HG03442 (cell line): ENCODE results near the gene NUDT4B.
"Not testable (repeated sequence)": the region's sequence is repeated elsewhere in the genome, so short reads cannot be mapped to it uniquely, and the experiment has no call there.

Source experiments
- ATAC-seq: cut with Tn5 transposase; IDR thresholded peaks from one replicate; pipeline ENCODE4 v1.9.1; 2021; ENCODE audit warnings: mild to moderate bottlenecking, moderate library complexity; ENCODE audit not compliant: unreplicated experiment

The NUDT4B gene

DNA sequence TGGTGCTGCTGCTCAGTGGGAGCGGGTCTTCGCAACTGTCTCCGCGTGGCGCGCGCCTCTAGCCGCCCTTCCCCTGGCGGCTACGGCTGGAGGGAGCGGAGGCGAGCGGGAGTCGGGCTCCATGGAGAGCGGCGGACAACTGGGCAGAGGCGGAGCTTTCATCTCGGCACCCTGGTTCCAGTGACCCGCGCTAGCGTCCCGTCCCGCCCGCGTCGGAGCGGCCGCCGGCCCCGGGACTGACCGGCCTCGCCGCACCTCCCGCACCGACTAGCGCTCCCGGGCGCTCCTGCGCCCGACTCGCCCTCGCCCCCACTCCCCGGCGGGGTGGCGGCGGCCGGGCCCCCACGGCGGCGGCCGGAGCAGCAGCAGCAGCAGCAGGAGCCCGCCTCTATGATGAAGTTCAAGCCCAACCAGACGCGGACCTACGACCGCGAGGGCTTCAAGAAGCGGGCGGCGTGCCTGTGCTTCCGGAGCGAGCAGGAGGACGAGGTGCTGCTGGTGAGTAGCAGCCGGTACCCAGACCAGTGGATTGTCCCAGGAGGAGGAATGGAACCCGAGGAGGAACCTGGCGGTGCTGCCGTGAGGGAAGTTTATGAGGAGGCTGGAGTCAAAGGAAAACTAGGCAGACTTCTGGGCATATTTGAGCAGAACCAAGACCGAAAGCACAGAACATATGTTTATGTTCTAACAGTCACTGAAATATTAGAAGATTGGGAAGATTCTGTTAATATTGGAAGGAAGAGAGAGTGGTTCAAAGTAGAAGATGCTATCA, at the start of gene NUDT4B:
TSS of gene NUDT4B (plus strand) at position 212 of the 772 bp plus-strand sequence. CDS start at position 391, 179 bp downstream.
- peak; percentile 32 for ATAC-seq

DNA sequence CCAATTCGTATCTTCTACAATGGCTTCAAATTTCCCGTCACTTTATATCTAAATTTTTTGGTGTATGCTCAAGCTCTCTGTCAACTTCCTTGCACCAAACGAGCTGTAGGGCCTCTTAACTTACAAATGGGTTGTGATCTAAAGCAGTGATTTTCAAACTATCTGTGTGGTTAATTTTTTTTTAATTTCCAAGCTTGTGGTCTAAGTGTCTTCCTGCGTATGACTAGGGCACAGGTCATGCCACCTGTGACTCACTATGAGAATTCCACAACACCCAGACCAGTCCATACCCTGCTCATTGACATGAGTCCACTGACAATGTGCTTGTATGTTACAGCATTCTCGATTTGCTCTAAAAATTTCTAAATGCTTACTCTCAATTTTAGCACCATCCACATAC, 49.2 kb upstream of the NUDT4B start:
- not testable (repeated sequence) for ATAC-seq

DNA sequence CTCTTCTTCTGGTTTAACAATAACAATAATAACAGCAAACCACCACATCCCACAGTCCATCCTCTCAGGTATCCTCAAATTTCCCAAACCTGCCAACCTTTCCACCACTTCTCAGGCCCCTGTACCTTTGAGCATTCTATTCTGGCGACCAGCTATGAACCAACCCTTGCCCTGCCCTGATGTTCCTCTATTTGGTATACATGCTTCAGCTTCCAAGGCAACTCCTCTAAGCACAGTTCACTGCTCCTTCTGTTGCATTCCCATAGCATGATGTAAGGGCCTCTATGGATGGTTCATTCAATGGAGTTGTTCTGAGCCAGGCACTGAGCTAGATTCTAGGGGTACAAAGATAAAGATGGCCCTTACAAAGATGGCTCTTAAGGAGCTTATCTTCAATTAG, 46.3 kb upstream of the NUDT4B start:
- not testable (repeated sequence) for ATAC-seq

DNA sequence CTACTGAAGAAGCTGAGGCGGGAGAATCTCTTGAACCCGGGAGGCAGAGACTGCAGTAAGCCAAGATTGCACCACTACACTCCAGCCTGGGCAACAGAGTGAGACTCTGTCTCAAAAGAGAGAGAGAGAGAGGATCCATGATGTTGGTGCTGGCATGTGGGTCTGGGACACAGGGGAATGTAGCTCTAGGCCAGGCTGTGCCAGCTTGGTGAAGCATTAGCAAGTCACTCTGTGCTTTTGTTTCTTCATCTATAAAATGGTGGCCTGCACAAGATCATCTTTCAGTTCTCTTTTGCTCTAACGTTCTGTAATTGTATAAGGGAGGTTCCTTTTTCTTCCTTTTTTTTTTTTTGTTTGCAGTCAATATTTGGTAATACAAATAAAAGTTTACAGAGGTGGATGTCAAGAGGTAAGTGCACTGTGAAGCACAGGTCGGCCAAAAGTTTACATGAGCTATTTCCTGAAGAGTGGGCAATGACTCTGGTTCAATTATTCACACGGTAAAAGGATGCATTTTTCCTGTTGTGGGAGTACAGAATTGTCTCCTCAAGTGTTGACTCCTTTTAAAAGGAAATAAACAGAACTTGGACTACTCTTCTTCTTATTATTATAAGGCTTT, 44.5 kb upstream of the NUDT4B start:
- not testable (repeated sequence) for ATAC-seq

DNA sequence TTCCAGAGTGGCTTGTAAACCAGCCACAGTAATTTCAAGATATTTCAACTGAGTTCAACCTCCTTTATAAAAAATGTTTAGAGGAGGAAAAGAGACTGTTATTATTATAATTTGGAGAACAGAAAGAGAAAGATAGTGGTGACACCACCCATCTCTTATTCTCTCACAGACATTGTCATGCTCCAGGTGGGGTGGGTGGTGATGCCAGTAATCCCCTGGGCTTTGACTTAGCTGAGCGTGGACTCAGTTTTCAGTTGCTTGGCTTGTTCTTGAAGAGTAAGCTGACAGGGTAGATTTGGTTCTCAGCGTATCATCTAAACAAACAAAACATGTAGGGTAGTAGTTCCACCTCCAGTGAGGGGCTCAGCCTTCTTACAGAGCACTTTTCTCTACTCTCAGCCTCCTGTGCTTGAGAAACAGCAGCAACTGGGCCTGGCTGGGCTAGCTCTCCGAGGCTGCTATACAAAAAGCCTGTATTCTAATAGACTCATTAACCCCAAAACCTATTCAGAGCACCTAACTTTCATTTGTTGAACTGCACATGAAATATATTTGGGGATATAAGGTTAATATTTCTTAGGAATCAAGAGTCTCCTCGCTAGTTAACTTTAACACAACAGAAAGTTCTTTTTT, 43.1 kb upstream of the NUDT4B start:
- ATAC-seq = not testable (repeated sequence)

DNA sequence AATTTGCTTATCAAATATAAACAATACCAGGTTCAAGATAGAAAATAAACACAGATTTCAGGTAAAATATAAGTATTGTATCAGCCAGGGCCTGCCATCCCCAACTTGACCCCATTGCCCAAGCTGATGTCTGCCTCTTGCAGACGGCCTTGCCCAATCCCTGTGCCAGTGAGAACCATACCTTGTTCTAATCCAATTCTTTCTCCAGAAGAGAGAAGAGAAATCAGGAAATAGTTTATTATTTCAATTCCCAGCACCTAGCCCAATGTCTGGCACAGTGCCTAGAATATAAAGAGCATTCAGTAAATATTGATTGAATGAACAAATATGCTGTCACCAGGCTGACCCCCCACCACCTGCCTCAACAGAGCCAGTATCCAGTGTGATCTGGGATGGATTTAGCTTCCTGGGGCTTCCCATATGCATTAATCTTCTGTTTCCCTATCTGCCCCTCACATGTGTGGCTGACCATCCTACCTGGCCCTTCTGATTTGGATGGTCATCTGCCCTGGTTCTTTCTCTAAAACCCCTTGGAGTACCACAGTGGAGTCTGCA, 39.7 kb upstream of the NUDT4B start:
- ATAC-seq = not testable (repeated sequence)

DNA sequence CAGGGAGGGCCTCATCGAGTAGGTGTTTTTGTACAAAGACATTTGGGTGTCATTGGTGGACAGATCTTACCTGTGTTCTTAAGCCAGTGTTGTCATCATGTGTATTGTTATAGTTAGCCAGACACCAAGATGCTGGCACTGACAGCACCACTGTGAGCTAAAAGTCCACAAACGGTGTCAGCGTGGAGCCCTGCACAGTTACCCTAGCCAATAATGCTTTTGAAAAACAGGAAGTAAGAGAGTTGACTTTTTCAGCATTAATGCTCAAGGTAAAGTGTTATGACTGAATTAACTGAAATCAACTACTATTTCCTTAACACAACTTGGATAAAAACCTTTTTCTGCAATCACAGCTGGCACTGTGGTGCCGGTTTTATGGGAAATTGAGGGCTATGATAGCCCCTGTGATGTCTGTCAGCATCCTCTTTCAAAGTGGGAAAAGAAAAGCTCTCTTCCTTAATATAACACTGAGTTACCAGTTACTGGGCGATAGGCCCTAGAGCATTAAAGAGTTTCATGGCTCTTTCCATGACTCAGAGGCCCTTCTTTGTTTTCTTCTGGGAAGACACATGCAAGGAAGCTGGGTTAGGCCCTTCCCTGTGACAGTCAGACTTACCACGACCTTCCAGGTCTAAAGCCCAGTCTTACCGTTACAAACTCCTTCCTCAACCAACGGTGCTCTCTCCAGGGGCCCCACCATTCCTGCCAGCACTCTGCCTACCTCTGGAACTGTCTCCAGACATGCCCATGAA, 37.6 kb upstream of the NUDT4B start:
- ATAC-seq = not testable (repeated sequence)

DNA sequence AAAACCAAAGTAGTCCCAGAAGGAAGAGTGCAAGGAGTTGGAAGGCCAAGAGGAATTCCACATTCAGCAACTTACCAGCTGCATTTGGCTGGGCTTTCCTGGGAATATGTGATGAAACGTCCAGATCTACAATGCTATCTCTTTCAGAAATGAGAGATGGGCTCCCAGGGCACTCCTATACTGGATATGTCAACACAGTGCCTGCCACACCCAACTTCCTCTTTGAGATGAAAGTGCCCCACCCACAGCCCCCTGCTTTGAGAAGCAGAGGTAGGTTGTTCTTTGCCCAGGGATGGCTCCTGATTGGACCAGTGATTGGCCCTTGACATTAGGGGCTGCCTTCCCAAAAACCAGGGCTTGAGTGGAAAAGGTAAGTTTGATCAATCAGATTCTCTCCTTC, 36.2 kb upstream of the NUDT4B start:
- not testable (repeated sequence) for ATAC-seq

DNA sequence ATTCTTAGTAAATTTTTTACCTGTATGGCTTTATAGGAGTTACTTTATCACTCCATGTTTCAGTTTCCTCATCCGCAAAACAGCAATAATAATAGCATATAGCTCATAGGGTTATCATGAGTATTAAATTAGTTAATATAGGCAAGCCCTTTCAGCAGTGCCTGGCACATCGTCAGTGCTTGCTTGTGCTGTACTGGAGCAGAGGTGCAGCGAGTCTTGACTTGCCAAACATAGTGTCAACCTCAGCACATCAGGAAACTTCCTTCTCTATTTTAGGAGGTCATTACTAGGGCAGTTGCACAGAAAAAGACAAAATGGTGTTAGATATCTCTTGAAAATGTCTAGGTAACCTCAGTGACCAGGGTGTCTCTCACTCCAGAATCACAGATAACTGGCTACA, 33.1 kb upstream of the NUDT4B start:
- not testable (repeated sequence) for ATAC-seq

DNA sequence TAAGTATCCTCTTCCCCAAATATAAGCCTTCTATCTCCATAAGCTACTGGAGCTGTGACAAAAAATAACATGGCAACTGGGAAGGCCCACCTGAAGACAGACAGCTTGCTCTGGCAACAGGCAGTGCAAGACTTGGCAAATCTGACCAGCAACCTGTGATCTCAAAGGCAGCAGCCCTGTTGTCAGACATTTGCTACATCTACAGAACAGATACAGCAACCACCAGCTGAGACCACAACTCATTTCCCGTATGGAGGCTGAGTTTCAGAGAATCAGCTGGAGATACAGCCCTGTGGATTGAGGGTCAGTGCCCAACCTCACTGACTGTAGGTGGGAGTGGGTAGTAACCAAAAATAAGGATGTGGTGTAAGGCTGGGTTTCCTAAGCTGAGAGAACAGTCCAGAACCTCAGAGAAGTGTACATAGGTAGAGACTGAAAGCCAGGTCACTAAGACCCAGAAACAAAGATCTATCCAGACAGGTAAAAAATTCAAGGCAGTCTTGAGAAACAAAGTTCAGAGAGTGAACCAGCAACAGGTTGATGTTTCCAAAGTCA, 31.5 kb upstream of the NUDT4B start:
- ATAC-seq = not testable (repeated sequence)

DNA sequence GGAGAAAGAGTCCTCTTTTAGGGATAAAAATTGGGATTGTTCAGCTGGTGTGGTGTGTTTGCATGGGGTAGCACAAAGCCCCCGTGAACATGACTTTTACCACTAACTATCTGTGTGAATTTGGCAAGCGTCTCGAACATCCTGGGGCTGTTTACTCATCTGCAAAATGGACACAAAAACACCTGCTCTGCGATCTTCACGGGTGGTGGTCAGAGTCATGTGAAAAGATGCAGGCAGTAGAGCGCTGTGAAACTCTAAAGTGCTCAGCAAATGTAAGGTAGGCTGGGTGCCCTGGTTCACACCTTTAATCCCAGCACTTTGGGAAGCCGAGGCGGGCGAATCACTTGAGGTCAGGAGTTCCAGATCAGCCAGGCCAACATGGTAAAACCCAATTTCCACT, 27.7 kb upstream of the NUDT4B start:
- ATAC-seq = not testable (repeated sequence)

DNA sequence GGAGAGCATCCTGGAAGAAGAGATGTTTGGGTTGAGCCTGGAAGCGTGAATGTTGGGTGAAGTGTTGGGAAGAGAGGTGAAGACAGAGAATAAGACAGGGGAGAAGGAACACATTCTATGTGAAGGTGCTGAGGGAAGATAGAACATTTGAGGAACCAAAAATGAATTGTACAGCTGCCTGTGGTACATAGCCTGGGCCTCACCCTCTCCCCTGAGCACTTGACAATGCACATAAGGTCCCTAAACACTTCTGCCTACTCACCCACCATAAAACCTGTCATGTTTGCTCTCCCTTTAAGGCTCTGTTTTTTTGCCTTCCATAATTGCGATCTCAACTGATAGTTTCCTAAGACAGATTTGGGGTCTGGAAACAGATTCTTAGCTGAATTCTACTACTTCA, 25.8 kb upstream of the NUDT4B start:
- ATAC-seq = not testable (repeated sequence)

DNA sequence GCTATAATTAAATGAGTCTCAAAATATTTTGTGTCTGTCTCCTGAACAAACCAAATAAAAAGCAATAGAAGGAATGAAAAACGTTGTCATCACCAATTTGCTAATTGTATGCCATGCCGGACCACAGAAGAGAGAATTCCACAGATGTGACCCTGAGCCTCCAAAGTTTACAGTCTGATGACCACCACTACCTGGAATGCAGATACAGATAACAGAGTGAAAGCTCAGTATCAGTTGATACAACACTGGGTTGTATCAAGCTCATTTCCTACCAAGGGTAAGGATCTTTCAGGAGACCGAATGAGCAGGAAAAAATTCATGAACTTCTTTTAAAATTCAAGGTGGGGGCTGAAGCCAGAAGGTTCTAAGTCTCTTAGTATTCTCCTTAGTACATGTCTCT, 25.1 kb upstream of the NUDT4B start:
- not testable (repeated sequence) for ATAC-seq

DNA sequence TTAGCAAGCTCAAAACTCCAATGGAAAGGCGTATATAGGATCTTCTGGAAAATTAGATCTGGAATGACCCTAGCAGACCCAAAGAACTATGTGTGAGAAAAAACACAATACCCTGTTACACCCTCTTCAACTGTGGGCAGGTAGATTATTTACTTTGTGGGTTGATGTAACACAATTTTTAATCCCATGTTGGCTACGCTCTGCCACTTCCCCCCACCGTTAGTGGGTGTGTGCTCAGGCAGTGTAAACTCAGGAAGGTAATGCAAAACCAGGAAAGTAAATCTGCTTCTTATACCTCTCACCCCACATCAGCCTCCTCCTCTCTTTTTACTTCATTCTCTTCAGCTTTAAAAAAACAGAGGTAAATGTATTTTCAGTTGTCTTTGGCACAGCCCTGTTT, 23.7 kb upstream of the NUDT4B start:
- not testable (repeated sequence) for ATAC-seq

DNA sequence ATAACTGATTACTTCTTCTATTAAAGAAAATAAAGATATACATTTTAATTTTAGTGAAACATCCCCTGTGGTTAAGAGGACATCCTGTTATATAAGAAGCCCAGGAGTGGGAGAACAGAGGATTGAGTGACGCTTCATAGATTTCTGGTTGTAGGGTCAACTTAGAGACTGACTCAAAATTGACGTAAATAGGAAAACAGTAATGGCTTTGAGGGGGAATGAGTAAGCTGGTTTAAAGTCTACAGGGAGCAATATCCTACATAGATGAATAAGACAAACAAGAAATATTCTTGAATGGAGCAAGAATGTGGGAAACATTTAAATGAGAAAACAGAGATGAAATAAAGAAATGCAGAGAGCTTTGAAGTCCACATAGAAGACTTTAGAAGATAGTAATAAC, 20.7 kb upstream of the NUDT4B start:
- not testable (repeated sequence) for ATAC-seq

DNA sequence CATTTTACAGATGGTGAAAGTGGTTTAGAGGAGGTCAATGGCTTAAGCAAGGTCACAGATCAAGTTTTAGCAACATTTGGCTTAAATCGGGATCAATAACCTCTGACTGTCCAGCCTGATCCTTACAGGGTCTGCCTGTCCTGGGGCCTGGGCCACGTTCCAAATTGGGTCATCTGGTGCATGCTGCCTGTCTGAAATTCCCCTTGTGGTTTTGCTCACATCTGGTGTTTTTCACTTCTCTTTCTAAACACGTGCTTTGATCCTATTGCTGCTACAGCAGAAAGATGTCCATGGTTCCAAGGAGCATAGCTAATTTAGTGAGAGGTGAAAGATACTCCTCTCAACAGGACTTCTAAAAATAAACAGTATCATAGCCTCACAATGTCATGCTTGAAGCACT, 19.4 kb upstream of the NUDT4B start:
- ATAC-seq = peak; percentile 74

DNA sequence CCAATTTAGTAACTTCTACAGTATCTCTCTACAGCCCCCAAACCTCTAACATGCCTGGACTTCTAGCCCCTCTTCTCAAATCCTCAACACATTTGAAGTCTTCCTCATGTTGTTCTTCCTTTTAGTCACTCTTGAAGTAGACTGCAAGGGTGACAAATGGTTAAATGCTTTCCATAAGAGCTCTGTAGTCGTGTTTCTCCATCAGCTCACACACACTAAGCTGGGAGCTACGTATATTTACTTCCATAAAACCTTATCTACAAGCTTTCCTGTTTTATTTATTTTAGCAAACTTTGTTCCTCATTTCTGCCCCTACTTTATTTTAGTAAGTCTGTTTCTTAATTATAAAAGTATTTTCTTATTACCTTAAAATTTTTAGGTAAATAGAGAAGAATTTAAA, 19.0 kb upstream of the NUDT4B start:
- not testable (repeated sequence) for ATAC-seq

DNA sequence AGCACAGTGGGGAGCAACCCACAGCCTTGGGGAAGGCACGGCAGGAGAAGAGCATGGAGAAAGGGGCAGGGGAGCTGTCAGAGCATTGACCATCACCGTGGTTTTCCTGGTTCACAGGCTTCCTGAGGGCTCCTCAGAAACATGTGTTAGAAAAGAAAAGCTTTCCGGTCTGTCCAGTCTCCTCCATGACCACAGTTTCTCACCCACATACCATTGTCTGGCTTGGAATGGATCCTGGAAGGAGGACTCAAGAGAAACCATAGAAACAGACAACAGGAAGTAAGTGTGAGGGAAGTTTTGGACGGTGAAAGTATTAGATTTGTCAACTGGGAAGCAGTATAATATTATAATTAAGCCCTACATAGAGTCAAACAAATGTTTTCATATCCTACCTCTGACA, 16.3 kb upstream of the NUDT4B start:
- ATAC-seq = not testable (repeated sequence)

DNA sequence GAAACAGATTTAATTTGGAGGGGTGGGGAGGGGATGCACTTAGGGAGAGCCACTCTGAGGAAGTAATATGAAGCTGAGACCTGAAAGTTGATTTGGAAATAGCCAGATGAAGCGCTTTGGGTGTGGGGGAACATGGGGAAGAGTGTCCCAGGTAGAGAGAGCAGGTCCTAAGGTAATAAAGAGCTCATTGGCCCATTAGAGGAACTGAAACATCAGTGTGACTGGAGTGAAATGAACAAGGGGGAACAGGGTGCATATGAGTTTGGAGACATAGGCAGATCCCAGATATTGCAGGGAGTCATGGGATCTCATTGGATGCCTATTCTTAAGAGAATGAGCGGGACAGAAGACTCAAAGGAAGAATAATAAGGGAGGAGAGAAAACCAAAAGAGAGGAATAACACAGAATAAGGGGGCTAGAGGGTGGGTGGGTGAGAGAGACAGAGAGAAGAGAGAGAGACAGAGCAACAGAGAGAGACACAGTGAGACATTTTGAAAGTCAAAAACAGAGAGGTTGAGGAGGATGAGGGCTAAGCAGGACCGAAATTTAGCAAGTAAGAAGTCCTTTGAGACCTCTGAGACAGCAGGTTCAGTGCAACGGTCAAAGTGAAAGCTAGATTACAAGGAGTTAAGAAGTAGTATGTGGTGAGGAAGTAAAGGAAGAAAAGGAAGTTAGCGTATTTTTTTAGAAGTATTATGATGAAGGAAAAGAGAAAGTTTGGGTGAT, 14.8 kb upstream of the NUDT4B start:
- peak; percentile 68 for ATAC-seq

DNA sequence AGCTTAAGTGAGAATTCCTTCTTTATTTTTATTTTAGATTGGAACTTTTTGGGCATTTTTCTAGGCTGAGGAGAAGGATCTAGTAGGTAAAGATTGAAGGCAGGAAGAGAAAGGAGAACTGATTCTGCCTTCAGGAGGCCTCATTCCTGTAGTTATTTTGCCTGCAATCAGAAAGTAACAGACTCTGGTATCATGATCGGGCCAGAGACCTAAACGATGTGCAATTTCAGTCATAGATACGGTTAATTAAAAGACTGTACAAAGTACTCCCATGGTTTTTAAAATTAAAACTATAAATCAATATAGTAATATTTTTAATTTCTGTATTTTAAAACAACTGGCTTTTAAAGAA, 14.3 kb upstream of the NUDT4B start:
- not testable (repeated sequence) for ATAC-seq
